GM18858 (cell line): Measurements from ENCODE around the gene SLC22A16.
"Not testable (repeated sequence)": the region's sequence is repeated elsewhere in the genome, so short reads cannot be mapped to it uniquely, and the experiment has no call there.

Source experiments
- ATAC-seq: cut with Tn5 transposase; IDR thresholded peaks from one replicate; pipeline ENCODE4 v1.9.1; 2021; ENCODE audit not compliant: unreplicated experiment

Gene SLC22A16

GRCh38 chr6:110476046-110476849 lies at the start of gene SLC22A16:
Gene SLC22A16 (minus strand): TSS chr6:110476613. CDS start chr6:110476574, 39 bp downstream.
- ATAC-seq, result no peak

GRCh38 chr6:110525001-110525400 lies 48.6 kb upstream of the SLC22A16 start:
- ATAC-seq, result no peak

- no peak for ATAC-seq
Observed at GRCh38 chr6:110524305-110524704, 47.9 kb upstream of the SLC22A16 start.

GRCh38 chr6:110523451-110524021 lies 47.1 kb upstream of the SLC22A16 start:
- ATAC-seq, result no peak

- no peak for ATAC-seq
Observed at GRCh38 chr6:110522427-110522826, 46.0 kb upstream of the SLC22A16 start.

- ATAC-seq, result no peak
Observed at GRCh38 chr6:110520992-110521543, 44.7 kb upstream of the SLC22A16 start.

- ATAC-seq, result no peak
Observed at GRCh38 chr6:110520209-110520965, 44.0 kb upstream of the SLC22A16 start.

GRCh38 chr6:110517601-110518281 lies 41.3 kb upstream of the SLC22A16 start:
- no peak for ATAC-seq

GRCh38 chr6:110517034-110517433 lies 40.6 kb upstream of the SLC22A16 start:
- ATAC-seq, result no peak

GRCh38 chr6:110514818-110515217 lies 38.4 kb upstream of the SLC22A16 start:
- no peak for ATAC-seq

- no peak for ATAC-seq
Observed at GRCh38 chr6:110512991-110513390, 36.6 kb upstream of the SLC22A16 start.

GRCh38 chr6:110512549-110512948 lies 36.1 kb upstream of the SLC22A16 start:
- not testable (repeated sequence) for ATAC-seq

- ATAC-seq, result no peak
Observed at GRCh38 chr6:110511401-110511800, 35.0 kb upstream of the SLC22A16 start.

GRCh38 chr6:110509617-110510241 lies 33.3 kb upstream of the SLC22A16 start:
- ATAC-seq, result no peak

GRCh38 chr6:110504891-110505290 lies 28.5 kb upstream of the SLC22A16 start:
- ATAC-seq, result not testable (repeated sequence)

- no peak for ATAC-seq
Observed at GRCh38 chr6:110495949-110496348, 19.5 kb upstream of the SLC22A16 start.

- no peak for ATAC-seq
Observed at GRCh38 chr6:110493253-110493800, 16.9 kb upstream of the SLC22A16 start.

- ATAC-seq, result no peak
Observed at GRCh38 chr6:110492584-110492983, 16.2 kb upstream of the SLC22A16 start.

- no peak for ATAC-seq
Observed at GRCh38 chr6:110491644-110492317, 15.4 kb upstream of the SLC22A16 start.

GRCh38 chr6:110491299-110491643 lies 14.9 kb upstream of the SLC22A16 start:
- no peak for ATAC-seq
